K562 (cell line): ENCODE data around the gene EME2. TPM values are rescaled to one million over a fixed set of nuclear protein-coding genes. Genes with fewer than 3 reads are reported as not detected.

ENCODE experiments used
- ARHGAP35 ChIP-seq: fragments of 450-650 bp; IDR thresholded peaks from 2 replicates; pipeline ENCODE4 v1.6.1; 2018; ENCODE audit not compliant: partially characterized antibody
- ATF6 ChIP-seq: sonication (generic); formaldehyde crosslinking; IDR thresholded peaks from 2 replicates; pipeline ENCODE4 v1.4.0; 2020; ENCODE audit warnings: mild to moderate bottlenecking, missing genetic modification reagents
- CUX1 ChIP-seq: fragments of 200-800 bp; sonication (Bioruptor generic); IDR thresholded peaks from 2 replicates; pipeline ENCODE4 v1.6.1; 2016; ENCODE audit warnings: missing genetic modification characterization, missing compliant biosample characterization
- FOXA1 ChIP-seq: fragments of 450-650 bp; IDR thresholded peaks from 2 replicates; pipeline ENCODE4 v1.6.1; 2016; ENCODE audit warnings: mild to moderate bottlenecking, borderline replicate concordance
- GATAD2B ChIP-seq: fragments of 450-650 bp; IDR thresholded peaks from 2 replicates; pipeline ENCODE4 v1.6.1; 2017; ENCODE audit warnings: mild to moderate bottlenecking, borderline replicate concordance
- HCFC1 ChIP-seq: IDR thresholded peaks from 2 replicates; pipeline ENCODE4 v1.6.1; 2012; ENCODE audit warnings: low read depth, low read length, improper control_type of control experiment
- KLF16 ChIP-seq: IDR thresholded peaks from 2 replicates; pipeline ENCODE4 v1.6.1; 2016; ENCODE audit warnings: antibody characterized with exemption
- LARP7 ChIP-seq: fragments of 450-650 bp; IDR thresholded peaks from 2 replicates; pipeline ENCODE4 v1.6.1; 2016
- LEF1 ChIP-seq: fragments of 450-650 bp; IDR thresholded peaks from 2 replicates; pipeline ENCODE4 v1.6.1; 2016; ENCODE audit warnings: mild to moderate bottlenecking
- MTA1 ChIP-seq: fragments of 450-650 bp; IDR thresholded peaks from 2 replicates; pipeline ENCODE4 v1.6.1; 2017; ENCODE audit warnings: borderline replicate concordance
- NCOA6 ChIP-seq: fragments of 450-650 bp; IDR thresholded peaks from 2 replicates; pipeline ENCODE4 v1.6.1; 2017; ENCODE audit warnings: mild to moderate bottlenecking
- NR3C1 ChIP-seq: sonication (generic); formaldehyde crosslinking; IDR thresholded peaks from 2 replicates; pipeline ENCODE4 v1.8.1; 2022; ENCODE audit warnings: missing genetic modification reagents
- PHF8 ChIP-seq: fragments of 200-600 bp; sonication (generic); IDR thresholded peaks from 2 replicates; pipeline ENCODE4 v1.6.1; 2012; ENCODE audit warnings: mixed run types, mild to moderate bottlenecking, inconsistent platforms, low read length, moderate library complexity, borderline replicate concordance
- POLR3G ChIP-seq: IDR thresholded peaks from 2 replicates; pipeline ENCODE4 v1.6.1; 2011; ENCODE audit not compliant: insufficient read length, insufficient replicate concordance; ENCODE audit errors: extremely low read depth
- SPI1 ChIP-seq: IDR thresholded peaks from 2 replicates; pipeline ENCODE4 v1.6.1; 2011; ENCODE audit warnings: low read depth, low read length, control low read depth, borderline replicate concordance
- STAG1 ChIP-seq: sonication (generic); formaldehyde crosslinking; IDR thresholded peaks from 2 replicates; pipeline ENCODE4 v1.5.0; 2020; ENCODE audit warnings: missing genetic modification reagents, borderline replicate concordance
- STAT6 ChIP-seq: sonication (generic); formaldehyde crosslinking; IDR thresholded peaks from 2 replicates; pipeline ENCODE4 v1.8.1; 2023; ENCODE audit warnings: mild to moderate bottlenecking, missing genetic modification reagents
- TAF7 ChIP-seq: fragments of 450-650 bp; IDR thresholded peaks from 2 replicates; pipeline ENCODE4 v1.6.1; 2016; ENCODE audit warnings: missing genetic modification characterization, missing compliant biosample characterization
- ZNF140 ChIP-seq: fragments of 250-450 bp; sonication (Bioruptor Pico); IDR thresholded peaks from 2 replicates; pipeline ENCODE4 v1.8.0; 2021; ENCODE audit warnings: moderate library complexity, mild to moderate bottlenecking, inconsistent platforms
- ZNF444 ChIP-seq: fragments of 250-450 bp; sonication (Bioruptor Pico); IDR thresholded peaks from 2 replicates; pipeline ENCODE4 v1.4.0; 2020; ENCODE audit warnings: mild to moderate bottlenecking, moderate library complexity
- polyA plus RNA-seq, 8 experiments: library from polyadenylated mRNA; depleted of rRNA in 4 of 8; stranded (reverse) in 5 of 8; unstranded in 3 of 8; fragments of >200 nt; fragmentation: Nextera tagmentation in 2 of 8; fragmentation: Illumina TruSeq in 1 of 8; extraction: Ambion mirVana in 2 of 8; extraction: Trizol in 1 of 8; gene quantifications; 2 replicates each; pipeline versions ENCODE4 v1.2.1 to v1.2.3, GENCODE V29; 2011 to 2014; ENCODE audit warnings: inconsistent platforms in 1 of 8, missing spikeins in 1 of 8
- total RNA-seq, 7 experiments: library from RNA; depleted of rRNA in 6 of 7; stranded (reverse); fragments of >200 nt in 6 of 7; fragmentation: Illumina TruSeq in 2 of 7; extraction: Trizol in 2 of 7; gene quantifications; 2 replicates each; pipeline versions ENCODE4 v1.2.1 to v1.2.3, GENCODE V29; 2011 to 2021; ENCODE audit warnings: low replicate concordance in 1 of 7

Gene EME2
- total and polyA plus RNA-seq, 9 of the 15 experiments (the other 6 are each of a cell fraction or from before 2014, with no cell fraction given): 0.35 to 19.9 (median 3.5) TPM

GRCh38 chr16:1771188-1771863, 1.3 kb upstream of the EME2 start, which contains the start of gene NME3 (continued):
- TF ChIP-seq ATF6 (CRISPR knock-in tag): no peak
- no peak for TF ChIP-seq ZNF444 (CRISPR knock-in tag)
- no peak for TF ChIP-seq NCOA6
- no peak for TF ChIP-seq LEF1
- no peak for TF ChIP-seq SPI1
- TF ChIP-seq POLR3G: no peak
- TF ChIP-seq LARP7: no peak
- TF ChIP-seq GATAD2B: peak; percentile 69; the same call in 1 of the 2 replicates
- no peak for TF ChIP-seq CUX1 (CRISPR knock-in tag)
- TF ChIP-seq ARHGAP35: no peak
- no peak for TF ChIP-seq HCFC1
- TF ChIP-seq MTA1: no peak
- no peak for TF ChIP-seq FOXA1
- peak; percentile 48; the same call in 1 of the 2 replicates for TF ChIP-seq PHF8
- no peak for TF ChIP-seq STAT6 (CRISPR knock-in tag)
- TF ChIP-seq STAG1 (CRISPR knock-in tag): no peak
- no peak for TF ChIP-seq ZNF140
- TF ChIP-seq KLF16: no peak
- TF ChIP-seq TAF7 (tag): no peak
- TF ChIP-seq NR3C1 (CRISPR knock-in tag): no peak
